Activated CD8-positive, alpha-beta memory T cell treated with anti-CD3 and anti-CD28 coated beads, Interleukin-2, amount 50 U/mL, for 24 hours (primary cell): ENCODE measurements around the gene PDPN.
"Not testable (repeated sequence)": the region's sequence is repeated elsewhere in the genome, so short reads cannot be mapped to it uniquely, and the experiment has no call there.

Experiments
- DNase-seq: peaks from one replicate; pipeline ENCODE4 v3.0.0-alpha.2; 2020; ENCODE audit errors: extremely low read depth

Gene PDPN, protein sequence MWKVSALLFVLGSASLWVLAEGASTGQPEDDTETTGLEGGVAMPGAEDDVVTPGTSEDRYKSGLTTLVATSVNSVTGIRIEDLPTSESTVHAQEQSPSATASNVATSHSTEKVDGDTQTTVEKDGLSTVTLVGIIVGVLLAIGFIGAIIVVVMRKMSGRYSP

GRCh38 chr1:13583595-13583965 lies at the start of gene PDPN:
PDPN (plus strand) TSS chr1:13583832; CDS start chr1:13584034, 202 bp downstream.
- DNase-seq = no peak

DNA sequence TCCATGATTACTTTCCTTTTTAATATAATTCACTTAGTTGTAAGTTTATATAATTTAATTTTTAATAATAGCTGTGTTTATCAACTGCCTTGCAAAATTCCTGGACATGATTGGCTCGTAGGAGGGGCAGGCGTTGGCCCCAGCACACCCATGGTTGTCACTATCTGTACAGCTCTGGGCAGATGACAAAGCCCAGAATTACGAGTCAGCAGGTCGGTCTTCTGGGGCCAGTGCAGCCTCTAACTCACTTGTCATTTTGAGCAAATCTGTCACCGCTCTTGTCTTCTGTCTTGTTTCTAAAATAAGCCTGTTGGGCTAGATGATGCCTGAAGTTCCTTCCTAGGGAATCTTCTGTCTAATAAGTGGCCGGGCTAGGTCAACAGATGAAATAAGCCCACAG lies 48.4 kb upstream of the PDPN start:
- DNase-seq = no peak

DNA sequence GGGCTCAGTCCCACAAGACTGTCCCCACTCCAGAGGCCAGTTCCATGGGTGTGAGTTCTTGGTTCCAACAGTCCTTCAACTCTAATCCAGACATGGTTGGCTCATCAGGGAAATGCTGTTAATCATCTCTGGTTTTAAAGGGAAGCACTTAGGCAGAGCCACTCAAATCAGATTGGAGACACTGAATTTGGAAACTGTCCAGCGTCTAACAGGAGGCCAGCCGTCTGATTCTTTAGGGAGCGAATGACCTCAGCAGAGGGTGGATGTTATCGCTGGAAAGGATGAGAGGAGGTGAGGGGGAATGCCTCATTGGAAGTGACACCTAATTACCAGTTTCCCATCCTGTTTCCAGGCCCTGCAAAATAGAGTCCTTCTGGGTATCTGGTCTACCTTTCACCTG lies 47.1 kb upstream of the PDPN start:
- no peak for DNase-seq

DNA sequence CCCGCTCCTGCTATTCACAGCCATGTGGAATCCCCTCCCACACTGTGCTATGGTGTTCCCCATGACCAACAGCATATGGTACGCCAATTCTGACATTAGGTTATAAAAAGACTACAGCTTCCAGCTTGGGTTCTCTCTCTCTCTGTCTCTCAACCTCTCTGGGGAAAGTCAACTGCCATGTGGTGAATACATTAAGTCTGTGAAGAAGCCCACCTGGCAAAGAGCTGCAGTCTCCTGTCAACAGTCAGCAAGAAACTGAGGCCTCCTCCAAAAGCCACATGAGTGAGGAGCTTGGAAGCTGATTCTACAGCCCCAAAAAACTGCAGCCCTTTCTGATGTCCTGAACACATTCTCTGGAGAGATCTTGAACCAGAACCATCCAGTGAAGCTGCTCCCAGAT lies 44.8 kb upstream of the PDPN start:
- DNase-seq = no peak

- no peak for DNase-seq
Observed at GRCh38 chr1:13539683-13540082, 43.9 kb upstream of the PDPN start.

GRCh38 chr1:13540866-13541265 lies 42.8 kb upstream of the PDPN start:
- no peak for DNase-seq

- no peak for DNase-seq
Observed at GRCh38 chr1:13541435-13542215, 42.0 kb upstream of the PDPN start.

GRCh38 chr1:13543451-13544220 lies 40.0 kb upstream of the PDPN start:
- DNase-seq = no peak

- DNase-seq = no peak
Observed at GRCh38 chr1:13544221-13544556, 39.4 kb upstream of the PDPN start.

GRCh38 chr1:13546791-13547190 lies 36.8 kb upstream of the PDPN start:
- no peak for DNase-seq

DNA sequence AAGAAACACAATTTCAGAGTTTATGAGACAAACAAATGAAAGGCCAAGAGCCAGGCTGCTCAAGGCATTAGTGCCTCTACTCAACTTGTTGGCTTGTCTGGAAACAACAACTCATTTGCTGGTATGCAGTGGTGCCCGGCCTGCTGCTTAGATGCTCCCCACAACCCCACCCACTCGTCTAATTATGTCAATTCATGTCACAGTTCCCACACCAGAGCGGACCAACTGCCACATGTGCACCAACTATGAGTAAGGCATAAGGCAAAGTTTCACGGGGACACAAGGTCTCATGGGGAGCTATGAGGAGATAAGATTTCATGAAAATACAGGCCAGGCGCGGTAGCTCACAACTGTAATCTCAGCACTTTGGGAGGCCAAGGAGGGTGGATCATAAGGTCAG lies 35.4 kb upstream of the PDPN start:
- no peak for DNase-seq

DNA sequence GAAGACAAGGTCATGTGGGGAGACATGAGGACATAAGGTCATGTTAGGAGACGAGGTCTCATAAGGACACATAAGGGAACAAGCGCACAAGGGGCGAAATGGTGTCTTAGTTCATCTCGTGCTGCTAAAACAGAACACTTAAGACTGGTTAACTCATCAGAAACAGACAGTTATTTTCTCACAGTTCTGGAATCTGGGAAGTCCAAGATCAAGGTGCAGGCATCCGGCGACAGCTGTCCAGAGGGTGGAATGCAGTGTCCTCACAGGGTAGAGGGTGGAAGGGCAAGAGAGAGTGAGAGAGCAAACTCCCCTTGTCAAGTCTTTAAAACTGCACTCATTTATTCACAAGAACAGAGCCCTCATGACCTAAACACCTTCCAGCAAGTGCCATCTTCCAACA lies 34.6 kb upstream of the PDPN start:
- no peak for DNase-seq

- no peak for DNase-seq
Observed at GRCh38 chr1:13549521-13549920, 34.1 kb upstream of the PDPN start.

- DNase-seq = no peak
Observed at GRCh38 chr1:13550663-13551062, 33.0 kb upstream of the PDPN start.

- DNase-seq = no peak
Observed at GRCh38 chr1:13554798-13555197, 28.8 kb upstream of the PDPN start.

DNA sequence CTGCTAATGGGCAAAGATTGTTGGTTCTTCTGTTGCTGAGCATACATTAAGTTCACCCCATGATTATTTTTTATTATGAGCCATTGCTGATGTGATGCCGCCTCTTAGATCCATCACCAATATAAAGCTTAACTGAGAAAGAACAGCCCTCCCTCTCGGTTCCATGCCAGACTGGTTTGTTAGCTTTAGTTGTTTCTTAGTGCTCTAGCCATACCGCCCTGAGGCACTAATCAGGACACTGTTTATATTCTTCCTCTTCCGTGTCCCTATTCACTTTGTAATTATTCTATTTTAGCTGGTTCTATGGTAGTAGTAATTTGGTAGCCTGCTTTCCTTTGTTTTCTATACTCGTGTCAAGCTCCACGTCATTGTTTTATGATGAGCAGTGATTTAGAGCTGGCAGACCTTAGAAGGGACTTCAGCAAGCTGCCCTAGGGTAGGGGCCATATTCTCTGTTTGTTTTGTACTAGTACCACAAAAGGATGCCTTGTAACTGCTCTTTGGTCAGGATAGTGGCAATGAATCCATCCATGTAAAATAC lies 27.3 kb upstream of the PDPN start:
- DNase-seq = no peak

GRCh38 chr1:13560541-13560940 lies 23.1 kb upstream of the PDPN start:
- DNase-seq = no peak

GRCh38 chr1:13562981-13563380 lies 20.7 kb upstream of the PDPN start:
- DNase-seq = not testable (repeated sequence)

DNA sequence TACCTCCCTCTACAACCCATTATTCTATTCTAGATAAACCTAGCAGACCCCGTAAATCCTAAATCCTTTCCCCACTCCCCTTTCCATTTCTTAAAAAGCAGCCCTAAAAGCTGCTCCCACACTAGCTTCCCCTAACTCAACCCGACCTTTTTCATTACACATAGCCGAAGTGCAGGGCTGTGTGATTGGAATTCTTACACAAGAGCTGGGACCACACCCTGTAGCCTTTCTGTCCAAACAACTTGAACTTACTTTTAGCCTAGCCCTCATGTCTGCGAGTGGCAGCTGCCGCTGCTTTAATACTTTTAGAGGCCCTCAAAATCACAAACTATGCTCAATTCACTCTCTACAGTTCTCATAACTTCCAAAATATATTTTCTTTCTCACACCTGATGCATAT lies 19.6 kb upstream of the PDPN start:
- no peak for DNase-seq

GRCh38 chr1:13570435-13570834 lies 13.2 kb upstream of the PDPN start:
- DNase-seq = not testable (repeated sequence)

GRCh38 chr1:13570924-13571323 lies 12.7 kb upstream of the PDPN start:
- DNase-seq = no peak

DNA sequence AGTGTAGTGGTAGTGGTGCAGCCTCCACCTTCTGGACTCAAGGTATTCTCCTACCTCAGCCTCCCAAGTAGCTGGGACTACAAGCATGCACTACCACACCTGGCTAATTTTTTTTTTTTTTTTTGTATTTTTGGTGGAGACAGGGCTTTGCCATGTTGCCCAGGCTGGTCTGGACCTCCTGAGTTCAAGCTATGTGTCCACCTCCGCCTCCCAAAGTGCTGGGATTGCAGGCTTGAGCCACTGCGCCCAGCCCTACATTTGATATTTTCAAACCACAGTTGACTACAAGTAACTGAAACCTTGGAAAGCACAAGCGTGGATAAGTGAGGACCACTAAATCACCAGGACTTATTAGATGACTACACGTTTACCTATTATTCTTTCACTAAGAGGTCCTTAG lies 10.0 kb upstream of the PDPN start:
- no peak for DNase-seq

DNA sequence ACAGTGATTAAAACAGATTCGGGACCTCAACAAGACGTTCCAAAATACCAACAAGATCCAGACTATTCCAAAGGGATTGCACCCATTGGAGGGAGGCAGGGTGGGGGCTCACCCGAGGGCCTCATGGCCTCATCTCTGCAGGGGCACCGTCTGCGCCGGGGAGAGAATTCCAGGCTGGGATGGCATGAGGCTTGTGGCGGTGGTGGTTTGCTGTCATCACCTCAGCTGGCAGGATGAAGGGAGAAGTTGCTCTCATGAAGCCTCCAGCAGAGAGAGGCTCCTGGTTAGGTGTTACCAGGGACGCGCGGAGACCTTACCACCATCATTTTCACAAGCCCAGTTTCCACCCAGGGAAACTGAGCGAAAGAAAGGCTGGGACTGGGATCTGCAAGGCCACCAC lies 6.7 kb upstream of the PDPN start:
- no peak for DNase-seq
